Neural crest cell (in vitro differentiated cells): ENCODE measurements around the gene ARID4A. TPM values are rescaled to one million over a fixed set of nuclear protein-coding genes. Genes with fewer than 3 reads are reported as not detected.
A peak's percentile ranks its signal among the peaks of the same experiment; 100 is the strongest.

Experiments used
- DNase-seq: peaks from one replicate; pipeline ENCODE4 v3.0.0; 2021; ENCODE audit warnings: low read depth, mixed read lengths, low spot score
- H3K27ac Mint-ChIP-seq: one replicate; pipeline ENCODE4 v1.8.0; 2021; ENCODE audit warnings: mild to moderate bottlenecking, mixed read lengths; ENCODE audit not compliant: unreplicated experiment
- H3K27me3 Mint-ChIP-seq: 2 replicates; pipeline ENCODE4 v1.8.0; 2021; ENCODE audit warnings: low read depth, mild to moderate bottlenecking, mixed read lengths
- H3K36me3 Mint-ChIP-seq: 2 replicates; pipeline ENCODE4 v1.8.0; 2021; ENCODE audit warnings: low read depth, mild to moderate bottlenecking, mixed read lengths
- H3K4me1 Mint-ChIP-seq: 2 replicates; pipeline ENCODE4 v1.8.0; 2021; ENCODE audit warnings: mixed read lengths
- H3K4me3 Mint-ChIP-seq: one replicate; pipeline ENCODE4 v1.8.0; 2021; ENCODE audit warnings: mild to moderate bottlenecking, mixed read lengths
- H3K9me3 Mint-ChIP-seq: 2 replicates; pipeline ENCODE4 v1.8.0; 2021; ENCODE audit warnings: mixed read lengths
- total RNA-seq: library from RNA; stranded (reverse); gene quantifications from 2 replicates; pipeline ENCODE4 v1.2.1, GENCODE V29; 2021
- TF ChIP-seq, protein P1 (sequence below): fragments of 200-600 bp; sonication (generic); conservative IDR thresholded peaks from 2 replicates; pipeline ENCODE4 v1.5.0; 2021; ENCODE audit warnings: antibody characterized with exemption, mild to moderate bottlenecking

ARID4A gene
- total RNA-seq, 1 donor from 2014 or later: 30.5 TPM

DNA sequence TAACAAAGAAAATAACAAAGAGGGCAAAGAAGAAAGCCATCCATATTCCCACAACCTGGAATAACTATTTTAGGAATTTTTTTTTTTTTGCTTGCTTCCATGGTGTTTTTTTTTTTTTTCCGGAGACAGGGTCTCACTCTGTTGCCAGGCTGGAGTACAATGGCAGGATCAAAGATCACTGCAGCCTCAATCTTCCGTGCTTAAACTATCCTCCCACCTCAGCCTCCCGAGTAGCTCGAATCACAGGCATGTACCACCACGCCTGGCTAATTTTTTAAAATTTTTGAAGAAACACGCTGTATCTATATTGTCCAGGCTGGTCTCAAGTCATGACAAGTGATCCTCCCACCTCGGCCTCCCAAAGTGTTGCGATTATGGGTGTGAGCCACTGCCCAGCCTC is 20.2 kb upstream of the ARID4A start:
- TF ChIP-seq, protein P1, sequence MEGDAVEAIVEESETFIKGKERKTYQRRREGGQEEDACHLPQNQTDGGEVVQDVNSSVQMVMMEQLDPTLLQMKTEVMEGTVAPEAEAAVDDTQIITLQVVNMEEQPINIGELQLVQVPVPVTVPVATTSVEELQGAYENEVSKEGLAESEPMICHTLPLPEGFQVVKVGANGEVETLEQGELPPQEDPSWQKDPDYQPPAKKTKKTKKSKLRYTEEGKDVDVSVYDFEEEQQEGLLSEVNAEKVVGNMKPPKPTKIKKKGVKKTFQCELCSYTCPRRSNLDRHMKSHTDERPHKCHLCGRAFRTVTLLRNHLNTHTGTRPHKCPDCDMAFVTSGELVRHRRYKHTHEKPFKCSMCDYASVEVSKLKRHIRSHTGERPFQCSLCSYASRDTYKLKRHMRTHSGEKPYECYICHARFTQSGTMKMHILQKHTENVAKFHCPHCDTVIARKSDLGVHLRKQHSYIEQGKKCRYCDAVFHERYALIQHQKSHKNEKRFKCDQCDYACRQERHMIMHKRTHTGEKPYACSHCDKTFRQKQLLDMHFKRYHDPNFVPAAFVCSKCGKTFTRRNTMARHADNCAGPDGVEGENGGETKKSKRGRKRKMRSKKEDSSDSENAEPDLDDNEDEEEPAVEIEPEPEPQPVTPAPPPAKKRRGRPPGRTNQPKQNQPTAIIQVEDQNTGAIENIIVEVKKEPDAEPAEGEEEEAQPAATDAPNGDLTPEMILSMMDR: no peak
- H3K36me3 Mint-ChIP-seq: peaks cover 12% of the 10 kb centered on the region
- H3K4me1 Mint-ChIP-seq: peaks cover 14% of the 10 kb centered on the region
- H3K27me3 Mint-ChIP-seq: no peaks in the 10 kb centered on the region
- no peaks in the 10 kb centered on the region for H3K9me3 Mint-ChIP-seq
- H3K4me3 Mint-ChIP-seq: no peak overlapping the region
- H3K27ac Mint-ChIP-seq: no peak overlapping the region
- no peak for DNase-seq

DNA sequence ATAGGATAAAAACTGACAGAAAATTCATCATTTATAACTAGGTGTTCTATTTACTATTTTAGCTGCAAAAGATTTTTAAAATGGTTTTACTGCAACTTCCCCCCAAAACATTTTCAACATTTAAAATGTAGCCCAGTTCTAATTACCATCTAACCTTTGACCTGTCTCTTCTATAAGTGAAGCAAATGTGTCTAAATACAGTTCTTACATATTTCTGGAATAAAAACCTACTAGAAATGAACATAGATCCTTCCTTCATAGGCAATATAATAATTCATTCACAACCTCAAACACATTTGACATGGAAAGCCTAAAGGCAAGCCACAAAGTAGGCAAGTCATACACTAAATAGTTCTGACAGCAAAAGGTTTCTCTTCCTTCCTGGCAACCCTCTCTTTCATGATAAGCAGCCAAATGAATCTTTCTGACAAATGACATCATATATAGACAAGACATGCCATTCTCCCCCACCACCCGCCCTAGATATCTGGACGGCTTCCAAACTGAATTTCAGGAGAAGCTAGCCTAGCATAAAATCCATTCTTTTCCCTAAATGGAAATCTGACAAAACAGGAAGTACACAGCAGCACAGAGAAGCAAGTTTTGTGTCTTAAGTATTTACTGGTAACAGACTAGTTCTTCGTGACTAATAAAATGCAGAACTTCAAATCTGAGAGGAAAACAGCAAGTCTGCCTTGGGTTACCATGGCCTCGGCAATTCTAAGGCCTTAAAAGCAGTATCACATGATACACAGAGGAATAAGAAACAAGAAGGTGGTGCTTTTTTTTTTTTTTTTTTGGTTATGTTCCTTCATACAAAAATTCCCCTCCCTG is 17.2 kb upstream of the ARID4A start:
- DNase-seq: no peak
- Mint-ChIP-seq H3K27me3 (no peaks in the 10 kb centered on the region), H3K4me3 (no peak overlapping the region), H3K9me3 (no peaks in the 10 kb centered on the region), H3K27ac (peak overlapping the region; percentile 43), H3K4me1 (peaks cover 14% of the 10 kb centered on the region), H3K36me3 (peaks cover 15% of the 10 kb centered on the region)
- TF ChIP-seq, protein P1: no peak

DNA sequence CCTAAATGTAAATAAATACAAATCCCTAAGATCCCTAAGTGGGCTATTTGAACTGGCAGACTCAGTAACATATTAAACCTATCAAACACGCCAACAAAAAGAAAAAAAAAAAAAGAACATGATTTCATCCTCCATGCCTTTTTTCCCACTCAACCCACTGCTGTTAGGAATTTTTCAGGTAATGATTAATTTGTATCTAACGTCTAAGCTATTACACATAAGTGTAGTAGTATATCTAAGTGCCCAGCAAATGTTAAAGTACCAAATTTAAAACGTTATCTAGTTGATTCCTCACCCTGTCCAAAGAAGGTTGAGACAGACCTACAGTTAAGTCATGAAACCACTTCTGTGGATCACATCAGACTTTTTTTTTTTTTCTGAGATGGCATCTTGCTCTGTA is 16.4 kb upstream of the ARID4A start:
- no peak overlapping the region for H3K27ac Mint-ChIP-seq
- no peaks in the 10 kb centered on the region for H3K27me3 Mint-ChIP-seq
- H3K9me3 Mint-ChIP-seq: no peaks in the 10 kb centered on the region
- H3K4me1 Mint-ChIP-seq: peaks cover 14% of the 10 kb centered on the region
- TF ChIP-seq, protein P1: no peak
- DNase-seq: no peak
- no peak overlapping the region for H3K4me3 Mint-ChIP-seq
- peaks cover 15% of the 10 kb centered on the region for H3K36me3 Mint-ChIP-seq

DNA sequence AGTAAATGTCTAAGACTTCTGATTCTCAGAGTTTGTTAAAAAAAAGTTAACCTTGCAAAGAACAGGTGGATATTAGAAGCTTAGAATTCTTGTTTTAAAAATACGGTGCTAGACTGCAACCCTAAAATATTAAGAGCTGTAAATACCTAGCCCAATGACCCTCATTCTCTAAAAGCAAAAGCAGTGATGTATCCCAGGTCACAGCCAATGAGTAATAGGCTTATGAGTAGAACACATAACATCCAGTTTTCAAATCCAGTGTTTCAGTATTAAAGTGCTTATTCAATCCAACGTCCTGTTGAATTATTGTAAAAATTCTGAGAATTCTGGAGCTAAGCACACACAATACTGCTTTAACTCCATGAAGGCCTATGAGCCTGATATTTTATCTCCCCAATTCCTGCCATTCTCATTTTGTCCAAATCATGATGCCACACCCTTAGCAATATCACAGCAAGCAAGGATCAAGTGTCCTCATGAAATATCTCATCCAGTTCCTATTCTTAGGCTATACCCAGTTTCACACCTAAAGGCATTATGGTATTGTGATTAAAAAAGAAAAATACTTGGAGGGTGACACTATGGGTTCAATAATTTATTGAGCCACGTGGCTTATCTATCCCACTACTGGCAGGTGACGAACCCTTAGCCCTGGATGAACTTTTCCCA is 15.3 kb upstream of the ARID4A start:
- TF ChIP-seq, protein P1: no peak
- Mint-ChIP-seq H3K27me3 (no peaks in the 10 kb centered on the region), H3K36me3 (peaks cover 18% of the 10 kb centered on the region), H3K27ac (no peak overlapping the region), H3K4me3 (no peak overlapping the region), H3K4me1 (peaks cover 14% of the 10 kb centered on the region), H3K9me3 (no peaks in the 10 kb centered on the region)
- DNase-seq: no peak

DNA sequence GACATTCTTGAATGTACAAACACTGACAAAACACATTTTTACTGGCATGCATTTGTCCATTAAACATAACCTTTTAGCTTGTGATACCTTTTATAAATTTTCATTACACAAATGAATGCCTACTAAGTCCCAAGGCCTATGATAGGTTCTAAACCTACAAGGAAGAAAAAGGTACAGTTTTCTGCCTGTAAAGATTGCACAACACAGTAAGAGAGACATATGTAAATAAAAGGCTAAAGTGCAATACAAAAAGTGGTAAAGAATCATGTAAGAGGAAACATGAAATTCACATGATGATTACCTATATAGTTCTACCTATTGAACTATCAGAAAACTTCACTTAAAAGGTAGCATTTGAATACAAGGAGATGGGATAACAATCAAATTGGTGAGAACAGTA is 14.6 kb upstream of the ARID4A start:
- no peaks in the 10 kb centered on the region for H3K9me3 Mint-ChIP-seq
- peaks cover 14% of the 10 kb centered on the region for H3K4me1 Mint-ChIP-seq
- TF ChIP-seq, protein P1: no peak
- no peak overlapping the region for H3K4me3 Mint-ChIP-seq
- H3K27me3 Mint-ChIP-seq: no peaks in the 10 kb centered on the region
- DNase-seq: no peak
- H3K36me3 Mint-ChIP-seq: peaks cover 20% of the 10 kb centered on the region
- no peak overlapping the region for H3K27ac Mint-ChIP-seq
